Dendritic cell treated with granulocyte-macrophage colony-stimulating factor and Interleukin-4, amounts not matched to agents 40 ng/mL and 50 ng/mL, for 4 days (primary cell): Measurements from ENCODE around the gene ADGRE3.

ENCODE experiments used
- H3K27ac Mint-ChIP-seq: one replicate; pipeline ENCODE4 v1.8.0; 2022; ENCODE audit warnings: mild to moderate bottlenecking, mixed read lengths
- H3K27me3 Mint-ChIP-seq: one replicate; pipeline ENCODE4 v1.8.0; 2022; ENCODE audit warnings: mild to moderate bottlenecking, mixed read lengths
- H3K36me3 Mint-ChIP-seq: one replicate; pipeline ENCODE4 v1.8.0; 2022; ENCODE audit warnings: low read depth, mixed read lengths
- H3K4me1 Mint-ChIP-seq: one replicate; pipeline ENCODE4 v1.8.0; 2022; ENCODE audit warnings: low read depth, mixed read lengths
- H3K4me3 Mint-ChIP-seq: one replicate; pipeline ENCODE4 v1.8.0; 2022; ENCODE audit warnings: mild to moderate bottlenecking, moderate library complexity, mixed read lengths
- H3K9me3 Mint-ChIP-seq: one replicate; pipeline ENCODE4 v1.8.0; 2022; ENCODE audit warnings: mixed read lengths
- intact Hi-C: fragments of 100-400 bp; cut with micrococcal nuclease; formaldehyde crosslinking; loops from one replicate; pipeline ENCODE4 v1.15.0; 2022

The ADGRE3 gene

DNA sequence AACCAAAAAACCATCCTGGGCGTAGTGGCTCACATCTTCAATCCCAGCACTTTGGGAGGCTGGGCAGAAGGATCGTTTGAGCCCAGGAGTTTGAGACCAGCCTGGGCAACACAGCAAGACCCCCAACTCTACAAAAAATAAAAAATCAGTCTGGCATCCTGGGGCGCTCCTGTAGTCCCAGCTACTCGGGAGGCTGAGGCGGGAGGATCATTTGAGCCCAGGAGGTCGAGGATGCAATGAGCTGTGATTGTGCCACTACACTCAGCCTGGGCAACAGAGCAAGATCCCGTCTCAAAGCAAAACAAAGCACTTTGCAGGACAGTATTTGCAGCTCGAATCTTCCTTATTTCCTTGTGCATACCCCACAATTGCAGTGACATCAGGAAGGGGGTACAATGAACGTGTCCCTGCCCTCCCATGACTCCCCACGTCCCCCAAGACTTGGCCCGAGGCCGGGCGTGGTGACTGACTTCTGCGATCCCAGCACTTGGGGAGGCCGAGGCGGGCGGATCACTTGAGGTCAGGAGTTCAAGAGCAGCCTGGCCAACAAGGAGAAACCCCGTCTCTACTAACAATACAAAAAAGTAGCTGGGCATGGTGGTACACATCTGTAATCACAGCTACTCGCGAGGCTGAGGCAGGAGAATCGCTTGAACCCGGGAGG is 103.6 kb downstream of the ADGRE3 start:
- Mint-ChIP-seq H3K4me1 (peaks cover 62% of the 10 kb centered on the region), H3K27ac (peak overlapping the region; percentile 94), H3K27me3 (no peaks in the 10 kb centered on the region), H3K36me3 (peaks cover 54% of the 10 kb centered on the region), H3K9me3 (no peaks in the 10 kb centered on the region), H3K4me3 (peak overlapping the region; percentile 97)
- intact Hi-C loops, result loop anchor here (5.0 to 10.0 kb wide), 2 partner anchors 214 to 556 kb away; a partner anchor contains a TSS
